HG03139 (cell line): Measurements from ENCODE around the gene EGFL8.

Source experiments
- ATAC-seq: cut with Tn5 transposase; IDR thresholded peaks from one replicate; pipeline ENCODE4 v1.9.1; 2021; ENCODE audit not compliant: unreplicated experiment

The EGFL8 gene

DNA sequence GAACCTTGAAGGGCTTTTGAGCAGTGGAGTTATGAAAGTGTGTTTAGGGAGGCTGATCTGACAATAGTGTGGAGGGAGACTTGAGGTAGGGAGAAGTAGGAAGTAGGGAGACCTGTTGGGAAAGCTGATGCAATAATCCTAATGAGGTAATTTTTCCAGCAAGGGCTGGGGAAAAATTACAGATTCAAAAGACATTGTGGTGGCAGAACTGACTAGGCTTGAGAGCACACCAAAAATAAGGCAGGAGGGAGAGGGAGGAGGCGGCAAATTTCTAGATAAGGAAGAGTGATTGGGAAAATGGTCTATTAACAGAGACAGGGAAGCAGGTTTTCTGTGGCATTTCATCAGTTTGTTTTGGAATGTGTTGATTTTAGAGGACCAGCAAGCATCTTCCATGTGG lies 18.1 kb upstream of the EGFL8 start:
- no peak for ATAC-seq

DNA sequence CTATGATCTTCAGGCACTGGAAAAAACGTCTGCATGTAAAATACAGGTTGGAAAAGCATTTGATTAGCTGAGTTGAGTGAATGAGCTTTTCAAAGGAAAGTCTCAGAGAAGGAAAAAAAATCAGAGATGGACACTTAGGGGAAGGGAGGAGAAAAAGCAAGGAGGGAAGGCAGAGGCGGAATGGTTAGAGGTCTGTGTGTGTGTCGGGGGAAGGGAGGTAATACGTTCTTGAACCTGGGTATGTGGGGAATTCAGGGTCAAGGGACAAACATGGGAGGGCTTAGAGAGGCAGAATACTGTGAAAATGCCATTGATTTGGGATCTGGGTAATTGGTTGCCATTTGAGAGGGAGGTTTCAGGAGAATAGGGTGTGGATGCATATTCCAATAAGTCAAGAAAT lies 17.7 kb upstream of the EGFL8 start:
- ATAC-seq, result no peak

DNA sequence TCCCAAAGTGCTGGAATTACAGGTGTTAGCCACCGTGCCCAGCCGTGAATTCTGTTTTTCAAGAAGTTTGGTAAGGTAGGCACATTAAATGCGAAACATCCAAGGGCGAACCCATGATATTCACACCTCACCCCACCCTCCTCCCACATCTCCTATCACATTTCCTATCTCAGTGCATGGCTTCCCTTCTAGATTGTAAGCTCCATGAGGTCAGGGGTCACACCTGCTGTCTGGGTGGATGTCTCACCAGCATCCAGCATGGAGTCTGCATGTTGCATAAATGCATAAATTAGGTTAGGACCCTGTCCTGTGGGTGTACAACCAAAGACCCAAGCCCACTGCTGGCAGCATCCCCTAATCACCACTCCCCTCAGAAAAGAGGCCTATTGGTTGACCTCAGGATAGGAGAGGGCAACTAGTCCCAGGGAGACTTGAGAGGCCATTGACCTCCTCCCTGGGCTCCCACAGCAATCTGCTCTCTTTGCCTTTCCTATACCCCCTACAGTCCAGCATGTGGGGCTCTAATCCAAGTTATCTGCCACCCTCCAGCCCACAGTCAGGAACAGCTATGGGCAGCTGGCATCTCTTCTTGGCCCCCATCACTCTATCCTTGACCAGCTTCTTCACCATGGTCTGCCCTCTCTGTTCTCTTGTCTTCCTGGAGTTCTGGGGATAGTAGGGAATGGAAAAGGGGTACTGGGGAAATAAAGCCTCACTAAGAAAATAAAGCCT lies 16.8 kb upstream of the EGFL8 start:
- no peak for ATAC-seq

DNA sequence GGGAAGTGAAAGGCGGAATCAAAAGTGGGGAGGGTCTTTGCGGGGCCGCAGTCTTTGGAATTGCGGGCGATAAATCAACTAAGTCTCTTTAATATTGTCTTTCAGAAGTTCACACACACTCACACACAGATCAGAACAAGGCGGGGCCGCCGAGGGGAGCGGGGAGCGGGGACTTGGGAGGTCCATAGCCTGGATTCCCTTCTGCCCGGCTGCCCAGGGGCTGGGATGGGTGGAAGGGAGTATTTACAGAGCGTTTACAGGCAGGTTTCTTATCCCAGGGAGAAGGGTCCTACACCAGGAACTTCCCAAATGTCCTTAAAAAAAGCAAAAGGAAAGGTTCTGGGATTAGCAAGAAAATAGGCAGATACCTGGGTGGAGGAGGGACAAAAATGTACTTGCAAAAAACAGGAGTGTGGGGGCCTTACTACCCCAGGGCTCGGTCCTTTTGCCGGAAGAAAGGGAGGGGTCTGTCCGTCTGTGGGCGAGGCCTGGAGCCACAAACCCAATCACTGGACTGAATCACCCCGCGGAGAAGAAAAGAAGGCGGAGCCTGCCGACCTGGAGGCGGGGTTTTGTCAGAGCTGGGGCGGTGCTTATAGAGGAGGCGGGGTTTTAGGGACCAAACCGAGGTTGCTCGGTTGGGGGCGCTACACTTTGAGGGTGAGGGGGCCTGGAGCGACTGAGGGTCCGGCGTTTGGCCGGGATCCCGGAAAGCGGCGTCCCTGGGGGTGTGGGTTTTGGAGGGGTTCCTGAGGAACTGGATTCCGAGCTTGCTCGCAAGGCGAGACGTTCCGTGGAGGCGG lies 15.9 kb upstream of the EGFL8 start:
- ATAC-seq, result no peak

DNA sequence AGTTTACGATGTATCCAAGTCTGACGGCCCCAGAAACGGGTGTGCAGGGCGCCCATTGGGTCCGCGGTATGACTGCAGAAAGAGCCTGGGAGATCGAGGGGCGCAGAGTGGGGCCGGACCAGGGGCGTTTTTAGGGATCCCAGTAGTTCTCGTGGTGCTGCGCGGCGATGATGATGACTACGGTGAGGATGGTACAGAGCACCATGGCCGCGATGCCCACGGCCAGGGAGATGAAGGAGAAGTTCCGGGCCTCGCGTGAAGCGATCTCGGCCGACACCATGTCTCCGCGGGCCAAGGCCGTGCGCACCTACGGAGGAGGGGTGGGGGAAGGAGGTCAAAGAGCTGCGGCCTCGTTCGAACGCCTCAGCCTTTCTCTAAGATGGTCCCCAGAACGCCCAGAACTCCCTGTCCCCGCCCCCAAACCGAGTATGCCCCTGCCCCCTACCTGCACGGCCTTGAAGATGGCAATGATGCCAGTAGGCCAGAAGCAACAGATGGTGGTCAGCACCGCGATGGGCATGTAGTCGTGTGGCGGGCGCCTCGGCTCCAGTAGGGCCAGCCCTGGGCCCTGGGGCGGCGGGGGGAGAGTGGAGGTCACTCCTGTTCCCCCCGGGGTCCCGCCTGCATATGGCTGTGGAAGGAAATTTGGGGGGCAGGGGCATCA lies 15.2 kb upstream of the EGFL8 start:
- ATAC-seq, result no peak

DNA sequence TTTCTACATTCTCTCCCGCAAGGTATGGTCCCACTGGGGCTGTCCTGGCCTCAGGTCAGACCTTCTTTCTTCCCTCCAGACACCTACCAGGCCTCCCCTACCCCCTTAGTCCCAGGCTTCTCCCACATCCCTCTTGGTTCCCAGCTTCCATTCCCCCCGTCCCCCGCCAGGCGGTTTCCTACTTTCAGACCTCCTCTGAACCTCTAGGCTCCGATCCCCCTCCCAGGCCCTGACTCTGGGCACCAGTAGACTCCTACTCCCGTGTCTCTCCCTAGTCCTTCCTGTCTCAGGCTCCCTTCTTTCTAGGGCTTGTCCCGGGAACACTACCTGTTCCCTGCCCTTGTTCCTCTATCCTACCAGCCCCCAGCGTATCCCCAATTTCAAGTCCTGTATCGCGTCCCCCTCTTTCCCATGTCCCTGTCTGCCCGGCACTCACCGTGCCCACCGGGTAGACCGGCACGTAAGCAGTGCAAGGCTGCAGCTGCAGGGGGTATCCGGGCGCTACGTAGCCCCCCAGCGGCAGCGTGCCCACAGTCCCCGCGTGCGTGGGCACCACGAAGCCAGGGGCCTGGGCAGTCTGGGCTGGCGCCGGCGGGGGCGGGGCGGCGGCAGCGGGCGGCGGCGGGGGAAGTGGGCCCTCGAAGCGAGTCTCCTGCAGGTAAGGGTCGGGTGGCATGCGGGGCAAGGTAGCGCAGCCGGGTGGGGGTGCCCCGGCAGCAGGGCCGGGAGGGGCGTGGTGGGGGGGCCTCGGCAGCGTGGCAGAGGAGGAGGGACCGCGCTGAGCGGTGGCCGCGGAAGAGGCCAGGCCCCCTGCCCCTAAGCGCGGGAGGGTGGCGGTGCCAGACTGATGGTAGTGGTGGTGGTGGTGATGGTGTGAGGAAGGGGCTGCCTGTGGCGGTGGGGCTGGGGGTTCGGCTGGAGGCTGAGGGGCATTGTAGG lies 14.2 kb upstream of the EGFL8 start:
- ATAC-seq, result no peak

DNA sequence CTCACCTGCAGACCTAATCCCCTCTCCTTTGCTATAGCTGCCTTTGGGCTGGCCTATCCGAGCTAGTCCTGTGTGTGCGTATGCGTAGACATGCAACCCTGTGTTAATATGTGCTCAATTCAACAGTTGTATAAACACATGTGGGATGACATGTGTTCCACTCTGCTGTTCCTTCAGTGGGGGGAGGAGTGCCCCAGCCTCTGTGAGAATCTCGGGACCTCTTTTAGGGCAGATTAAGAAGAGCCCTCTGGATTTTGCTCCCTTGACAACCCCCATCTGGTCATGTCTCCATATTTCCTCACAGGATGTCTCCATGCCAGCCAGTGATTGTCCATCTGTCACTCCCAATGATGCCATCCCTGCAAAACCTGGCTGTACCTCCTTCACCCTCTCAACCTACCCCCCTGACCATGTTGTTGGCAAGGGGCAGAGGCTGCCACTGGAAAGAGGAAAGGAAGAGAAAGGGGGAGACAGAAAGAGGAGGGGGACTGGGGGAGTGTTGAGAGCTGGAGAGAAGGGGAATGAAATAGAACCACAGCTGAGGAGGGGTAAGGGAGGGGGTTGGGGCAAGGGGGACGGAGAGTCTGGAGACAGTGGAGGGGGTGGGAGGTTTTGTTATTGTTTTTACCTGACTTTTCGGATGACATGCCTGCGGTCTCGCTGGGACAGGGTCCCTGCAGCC lies 13.1 kb upstream of the EGFL8 start:
- no peak for ATAC-seq

DNA sequence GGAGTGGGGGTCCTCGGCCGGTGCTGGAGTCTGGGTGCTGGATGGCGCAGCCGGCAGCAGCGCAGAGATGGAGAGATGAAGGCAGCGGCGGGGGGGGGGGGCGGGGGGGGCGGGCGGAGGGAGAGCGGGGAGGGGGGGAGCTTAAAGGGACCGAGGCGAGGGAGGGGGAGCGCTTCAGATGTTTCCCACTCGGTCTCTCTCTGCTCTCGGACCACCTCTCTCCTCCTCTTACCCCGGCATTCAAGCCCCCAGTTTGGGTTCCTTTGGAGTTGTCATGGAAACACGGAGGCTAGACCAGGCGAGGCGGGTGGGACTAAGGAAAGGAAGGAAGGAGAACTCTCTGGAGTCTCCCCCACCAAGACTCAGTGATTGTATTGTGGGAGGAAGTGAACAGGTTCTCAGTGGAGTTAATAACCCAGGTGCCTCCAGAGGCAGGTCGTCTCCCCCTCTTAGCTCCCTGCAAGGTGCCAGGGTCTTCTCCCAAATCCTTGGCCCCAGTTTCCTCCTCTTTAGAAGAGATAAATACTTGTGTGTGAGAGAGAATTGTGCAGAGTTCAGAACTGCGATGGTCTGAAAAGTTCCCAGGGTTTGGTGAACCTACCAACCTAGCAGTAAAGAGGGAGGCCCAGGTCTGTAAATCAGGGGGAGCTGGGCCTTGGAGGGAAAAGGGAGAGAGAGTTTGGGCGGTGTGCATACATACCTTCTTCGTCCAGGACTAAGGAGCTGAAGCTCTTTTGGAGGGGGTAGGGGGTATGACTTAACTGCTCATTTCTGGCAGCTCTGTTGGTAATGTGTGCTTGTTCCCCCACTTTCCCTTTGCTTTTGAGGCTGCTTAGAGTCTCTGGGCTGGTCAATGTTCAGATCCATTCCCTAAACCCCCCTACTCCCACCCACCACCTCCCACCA lies 12.3 kb upstream of the EGFL8 start, which contains the start of gene PRRT1:
Gene PRRT1, minus strand, starts transcription at position 77 of the 906 bp plus-strand sequence. CDS start 112 bp downstream, outside the sequence.
- ATAC-seq, result no peak

DNA sequence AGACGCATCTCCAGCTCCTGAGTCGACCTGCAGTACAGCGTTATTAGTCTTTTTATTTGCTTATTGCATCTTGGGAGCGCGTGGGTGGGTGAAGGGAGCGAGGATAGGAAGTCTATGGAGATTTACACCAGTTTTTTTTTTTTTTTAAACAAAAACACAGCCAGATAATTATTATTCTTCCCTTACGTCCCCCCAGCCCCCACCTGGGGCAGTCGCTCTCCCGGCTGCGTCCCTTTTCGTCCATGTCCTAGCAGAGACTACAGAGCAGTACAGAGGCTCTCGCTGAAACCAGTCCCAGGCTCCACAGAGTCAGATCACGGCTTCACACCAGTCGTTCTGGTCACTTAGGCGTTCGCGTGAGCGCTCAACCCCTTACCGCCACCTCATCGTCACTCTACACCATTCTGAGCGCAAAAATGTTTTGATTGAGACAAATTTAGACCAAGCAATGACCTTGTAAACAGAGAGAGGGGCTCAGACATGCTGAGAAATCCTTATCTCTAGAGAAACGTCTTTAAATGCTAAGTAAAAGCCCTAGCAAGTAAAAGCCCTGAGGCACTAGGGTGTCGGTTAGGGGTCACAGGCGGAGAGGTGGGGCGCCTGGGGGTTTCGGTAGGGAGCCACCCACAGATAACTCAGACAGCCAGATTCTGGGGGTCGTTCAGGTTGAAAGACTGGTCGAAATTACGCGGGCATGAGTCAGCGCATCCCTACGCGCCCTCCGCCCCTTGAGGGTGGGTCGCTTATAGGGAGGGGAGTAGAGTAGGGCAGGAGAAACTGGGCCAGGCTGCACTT lies 11.4 kb upstream of the EGFL8 start:
- ATAC-seq, result no peak

DNA sequence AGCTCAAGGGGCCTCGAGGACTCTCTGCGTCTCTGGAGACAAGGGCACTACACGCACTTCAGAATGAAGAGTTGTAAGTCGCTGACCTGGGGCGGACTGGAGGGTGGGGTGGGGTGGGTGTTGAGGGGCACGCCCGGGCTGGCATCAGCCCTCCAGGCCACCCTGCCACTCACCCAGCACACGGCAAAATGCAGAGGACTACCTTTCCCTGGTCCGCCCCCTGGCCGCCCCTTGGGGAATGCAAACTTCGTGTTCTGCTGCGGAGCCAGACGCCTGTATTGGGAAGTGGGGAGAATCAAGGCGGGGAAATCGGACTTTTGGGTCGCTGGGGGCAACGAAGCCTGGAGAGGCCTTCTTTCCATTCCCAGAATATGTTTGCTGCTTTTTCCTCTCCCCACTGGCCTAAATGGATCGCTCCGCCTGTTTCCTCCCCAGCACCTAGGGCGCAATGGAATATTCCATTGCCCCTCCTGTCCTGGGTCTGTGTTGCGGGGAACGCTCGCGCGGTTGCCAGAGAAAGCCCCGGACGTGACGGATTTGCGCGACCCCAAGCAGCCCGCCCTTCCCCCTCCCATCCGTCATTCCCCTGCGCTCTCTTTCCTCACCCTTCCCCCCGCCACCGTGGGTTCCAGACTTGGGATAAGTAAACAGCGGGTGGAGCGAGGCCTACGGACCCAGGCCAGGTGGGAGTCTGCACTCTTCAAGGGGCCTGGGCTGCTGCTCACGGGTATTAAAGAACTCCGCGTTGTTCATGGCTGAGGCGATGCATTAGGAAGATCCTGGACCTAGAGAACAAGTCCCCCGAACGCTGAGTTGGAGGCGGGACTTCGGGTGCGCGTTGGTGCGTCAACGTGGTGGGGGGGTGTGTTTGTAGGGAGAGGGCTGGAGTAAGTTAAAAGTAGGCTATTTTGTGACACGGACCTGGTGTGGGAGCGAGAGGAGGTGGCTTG lies 10.6 kb upstream of the EGFL8 start, which contains the start of gene PPT2:
Gene PPT2, plus strand, starts transcription at position 578 of the 950 bp plus-strand sequence. CDS start 454 bp downstream, outside the sequence.
- ATAC-seq, result no peak

DNA sequence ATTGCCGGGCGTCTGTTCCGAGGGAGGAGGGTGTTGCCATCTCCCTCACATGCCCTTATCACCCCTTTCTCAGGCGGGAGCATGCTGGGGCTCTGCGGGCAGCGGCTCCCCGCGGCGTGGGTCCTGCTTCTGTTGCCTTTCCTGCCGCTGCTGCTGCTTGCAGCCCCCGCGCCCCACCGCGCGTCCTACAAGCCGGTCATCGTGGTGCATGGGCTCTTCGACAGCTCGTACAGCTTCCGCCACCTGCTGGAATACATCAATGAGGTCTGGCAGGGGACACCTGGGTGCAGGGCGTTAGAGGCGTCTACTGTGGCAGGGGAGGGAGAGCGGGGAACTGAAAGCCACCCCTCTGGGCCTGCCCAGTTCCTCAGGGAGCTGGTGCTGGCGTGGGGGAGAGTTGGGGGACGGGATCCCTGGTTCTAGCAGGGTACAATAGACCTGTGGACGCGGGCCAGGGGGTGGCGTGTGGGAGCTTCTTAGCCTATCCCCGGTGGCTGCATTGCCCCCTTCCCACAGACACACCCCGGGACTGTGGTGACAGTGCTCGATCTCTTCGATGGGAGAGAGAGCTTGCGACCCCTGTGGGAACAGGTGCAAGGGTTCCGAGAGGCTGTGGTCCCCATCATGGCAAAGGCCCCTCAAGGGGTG lies 9.8 kb upstream of the EGFL8 start:
- peak; percentile 74 for ATAC-seq

DNA sequence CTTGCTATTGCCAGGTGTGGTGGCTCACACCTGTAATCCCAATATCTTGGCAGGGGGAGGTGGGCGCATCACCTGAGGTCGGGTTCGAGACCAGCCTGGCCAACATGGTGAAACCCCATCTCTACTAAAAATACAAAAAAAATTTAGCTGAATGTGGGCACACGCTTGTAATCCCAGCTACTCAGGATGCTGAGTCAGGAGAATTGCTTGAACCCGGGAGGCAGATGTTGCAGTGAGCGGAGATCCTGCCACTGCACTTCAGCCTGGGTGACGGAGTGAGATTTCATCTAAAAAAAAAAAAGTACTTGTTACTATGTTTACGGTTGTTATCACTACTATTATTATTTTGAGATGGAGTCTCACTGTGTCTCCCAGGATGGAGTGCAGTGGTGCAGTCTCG lies 7.5 kb upstream of the EGFL8 start:
- no peak for ATAC-seq

DNA sequence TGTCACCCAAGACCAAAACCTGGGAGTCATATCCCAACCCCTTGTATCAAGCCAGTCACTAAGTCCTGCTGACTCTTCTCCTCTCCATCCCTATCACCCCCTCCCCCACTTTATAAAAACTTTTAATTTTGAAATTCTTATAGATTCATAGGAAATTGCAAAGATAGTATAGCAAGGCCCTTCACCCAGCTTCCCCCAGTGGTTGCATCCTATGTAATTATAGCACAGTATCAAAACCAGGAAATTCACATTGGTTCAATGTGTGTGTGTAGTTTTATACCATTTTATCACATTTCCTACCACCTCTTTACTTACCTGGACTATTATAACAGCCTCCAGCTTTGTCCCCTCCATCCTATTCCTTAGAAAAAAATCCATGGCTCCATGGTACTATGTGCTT lies 6.3 kb upstream of the EGFL8 start:
- no peak for ATAC-seq

DNA sequence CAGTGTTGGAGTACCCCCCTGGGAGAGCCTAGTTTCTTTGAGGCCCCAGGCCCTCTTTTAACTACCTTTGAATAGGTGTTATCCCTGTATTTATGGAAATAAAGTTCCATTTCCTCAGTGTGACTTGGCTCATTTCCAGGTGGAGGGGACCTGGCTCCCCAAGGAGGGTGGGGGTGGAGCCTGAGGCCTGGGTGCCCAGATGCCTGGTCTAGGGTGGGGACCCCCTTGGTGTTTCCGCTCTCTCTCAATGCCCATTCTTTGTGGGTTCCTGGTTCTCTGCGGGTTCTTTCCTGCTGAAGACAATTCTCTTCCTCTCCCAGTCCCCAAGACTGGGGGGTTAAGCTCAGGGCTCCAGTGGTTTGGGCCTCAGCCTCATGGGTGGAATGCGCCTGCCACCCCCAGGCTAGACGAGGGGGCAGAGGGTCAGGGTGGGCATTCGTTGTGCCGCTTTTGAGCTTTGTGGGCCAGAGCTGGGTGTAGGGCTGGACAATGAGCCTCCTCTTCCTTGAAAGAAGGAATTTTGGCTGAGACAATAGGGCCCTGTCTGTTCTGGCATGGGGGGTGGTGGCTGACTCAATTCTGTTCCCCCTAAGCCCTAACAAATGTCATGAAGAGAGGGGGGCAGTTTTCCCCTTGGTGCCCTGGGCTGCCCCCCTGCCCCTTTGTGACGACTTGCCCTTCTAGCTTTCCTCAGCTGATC lies 686 bp upstream of the EGFL8 start:
- ATAC-seq, result no peak

DNA sequence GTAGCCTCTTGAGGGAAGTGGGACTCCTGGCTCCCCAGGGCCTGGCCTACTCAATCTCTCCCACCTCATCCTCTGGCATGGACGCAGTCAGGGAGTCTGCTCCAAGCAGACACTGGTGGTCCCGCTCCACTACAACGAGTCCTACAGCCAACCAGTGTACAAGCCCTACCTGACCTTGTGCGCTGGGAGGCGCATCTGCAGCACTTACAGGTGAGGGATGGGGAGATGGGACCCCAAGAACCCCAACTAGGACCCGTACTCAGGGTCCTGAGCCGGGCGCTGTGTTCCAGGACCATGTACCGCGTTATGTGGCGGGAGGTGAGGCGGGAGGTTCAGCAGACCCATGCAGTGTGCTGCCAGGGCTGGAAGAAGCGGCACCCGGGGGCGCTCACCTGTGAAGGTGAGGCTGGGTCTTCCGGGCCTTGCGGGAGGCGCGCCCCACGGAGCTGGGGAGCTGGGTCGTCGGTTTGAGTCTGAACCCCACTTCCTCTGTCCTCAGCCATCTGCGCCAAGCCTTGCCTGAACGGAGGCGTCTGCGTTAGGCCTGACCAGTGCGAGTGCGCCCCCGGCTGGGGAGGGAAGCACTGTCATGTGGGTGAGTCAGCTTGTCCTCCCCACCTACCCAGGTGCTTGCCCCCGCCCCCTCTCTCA lies 2.1 kb downstream of the EGFL8 start:
- ATAC-seq, result no peak
